ENCODE data around the gene SEPHS1.
"Not testable (repeated sequence)": the region's sequence is repeated elsewhere in the genome, so short reads cannot be mapped to it uniquely, and the experiment has no call there.

Gene SEPHS1

DNA sequence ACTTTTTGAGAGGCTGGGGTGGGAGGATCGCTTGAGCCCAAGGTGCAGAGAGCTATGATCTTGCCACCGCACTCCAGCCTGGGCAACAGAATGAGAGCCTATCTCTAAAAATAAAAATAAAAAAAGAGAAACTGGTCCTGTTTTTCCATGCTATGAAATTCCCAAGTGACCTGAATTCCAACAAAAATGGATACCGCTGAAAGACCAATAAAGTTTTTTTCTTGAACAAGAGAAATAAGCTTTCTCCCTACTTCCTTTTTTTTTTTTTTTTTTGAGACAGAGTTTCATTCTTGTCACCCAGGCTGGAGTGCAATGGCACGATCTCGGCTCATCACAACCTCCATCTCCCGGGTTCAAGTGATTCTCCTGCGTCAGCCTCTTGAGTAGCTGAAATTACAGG, 12.5 kb upstream of the SEPHS1 start:
- no peak for DNase-seq

GRCh38 chr10:13356392-13356791, 8.3 kb upstream of the SEPHS1 start:
- DNase-seq = no peak

DNA sequence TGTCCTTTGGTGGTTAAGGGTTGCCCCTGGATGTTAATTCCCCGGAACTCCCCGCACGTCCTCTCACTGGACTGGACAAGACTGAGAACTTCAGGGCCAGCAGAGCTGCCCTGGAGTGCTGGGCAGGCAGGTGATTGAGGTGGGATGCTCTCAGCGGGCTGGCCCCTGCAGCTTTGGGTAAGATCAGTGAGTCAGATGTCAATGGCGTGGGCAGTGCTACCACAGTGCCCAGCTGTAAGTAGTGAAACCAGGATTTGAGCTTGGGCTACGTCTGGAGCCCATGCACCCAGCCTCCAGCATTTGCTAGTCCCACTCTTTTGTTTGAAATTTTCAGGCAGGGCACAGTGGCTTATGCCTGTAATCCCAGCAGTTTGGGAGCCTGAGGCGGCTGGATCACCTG, 6.7 kb upstream of the SEPHS1 start:
- no peak for DNase-seq

- DNase-seq = no peak
These were observed 4.4 kb upstream of the SEPHS1 start for GRCh38 chr10:13352519-13352918.

GRCh38 chr10:13351340-13351915, 3.3 kb upstream of the SEPHS1 start:
- no peak for DNase-seq

DNA sequence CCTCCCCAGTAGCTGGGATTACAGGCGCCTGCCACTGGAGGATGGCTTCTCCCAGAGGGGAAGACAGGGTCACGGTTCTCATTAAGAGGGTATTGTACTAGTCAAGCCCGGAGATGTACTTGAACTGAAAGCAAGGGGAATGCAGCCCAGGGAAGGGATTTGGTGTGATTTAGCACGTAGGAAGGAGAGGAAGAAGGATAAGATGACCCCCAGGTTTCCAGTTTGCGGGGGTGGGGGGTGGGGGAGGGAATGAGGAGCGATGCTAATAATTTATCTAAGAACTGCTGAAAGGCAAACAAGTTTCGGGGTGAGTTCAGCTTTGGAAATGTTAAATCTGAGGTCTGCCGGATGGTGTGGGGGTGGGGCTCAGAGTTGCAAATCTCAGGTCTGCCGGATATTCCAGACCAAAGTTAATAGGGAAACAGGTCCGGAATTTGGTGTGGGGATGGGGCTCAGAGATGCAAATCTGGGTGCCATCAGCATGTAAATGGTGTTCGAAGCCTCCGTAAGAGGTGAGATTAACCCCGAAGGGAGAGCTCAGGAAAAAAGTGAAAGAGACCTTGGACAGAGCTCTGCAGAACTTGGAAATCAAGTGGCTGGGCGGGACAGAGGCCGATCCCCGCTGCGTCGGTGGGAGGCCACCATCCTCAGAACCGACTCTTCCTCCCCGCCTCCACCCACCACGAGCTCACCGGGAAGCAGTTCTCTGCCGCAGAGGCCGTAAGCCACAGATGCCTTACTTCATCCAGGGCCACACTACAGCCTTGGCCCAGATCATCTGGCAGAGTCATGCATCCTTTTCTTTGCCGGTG, 1.6 kb upstream of the SEPHS1 start:
- no peak for DNase-seq

- no peak for DNase-seq
These were observed 465 bp downstream of the SEPHS1 start for GRCh38 chr10:13347500-13348156.

- DNase-seq = no peak
These were observed 1.0 kb downstream of the SEPHS1 start for GRCh38 chr10:13347043-13347499.

DNA sequence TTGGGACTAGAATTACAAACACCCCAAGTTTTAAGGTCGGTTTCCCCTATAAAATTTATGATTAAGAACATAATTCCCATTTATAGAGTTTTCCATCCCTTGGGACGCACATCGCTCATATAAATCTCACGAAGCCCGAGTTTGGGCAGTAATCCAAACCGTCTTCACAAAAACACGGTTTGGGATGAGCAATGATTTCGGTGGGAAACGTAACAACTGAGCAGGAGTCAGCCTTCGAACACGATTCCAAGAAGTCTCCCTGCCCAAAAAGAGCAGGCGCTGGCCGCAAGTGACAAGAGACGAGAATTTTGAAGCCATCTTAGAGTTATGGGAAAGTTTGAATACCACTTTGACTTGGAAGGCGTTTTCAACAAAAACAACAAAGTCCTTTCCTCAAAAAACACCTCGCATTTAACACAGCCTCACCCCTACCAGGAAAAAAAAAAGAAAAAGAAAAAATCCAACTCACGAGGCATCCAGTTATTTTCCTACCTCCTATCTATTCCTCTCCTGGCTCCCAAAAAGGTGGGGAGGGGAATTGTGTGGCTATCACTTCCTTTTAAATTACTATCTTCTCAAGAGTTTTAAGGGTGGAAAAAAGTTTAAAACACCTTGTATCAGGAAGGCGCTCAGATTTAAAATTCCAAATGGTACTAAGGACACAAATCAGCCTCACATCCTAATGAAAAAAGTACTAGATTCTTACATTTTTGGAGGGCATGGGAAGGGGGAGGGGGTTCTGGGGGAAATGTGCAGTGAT, 1.6 kb downstream of the SEPHS1 start:
- no peak for DNase-seq

DNA sequence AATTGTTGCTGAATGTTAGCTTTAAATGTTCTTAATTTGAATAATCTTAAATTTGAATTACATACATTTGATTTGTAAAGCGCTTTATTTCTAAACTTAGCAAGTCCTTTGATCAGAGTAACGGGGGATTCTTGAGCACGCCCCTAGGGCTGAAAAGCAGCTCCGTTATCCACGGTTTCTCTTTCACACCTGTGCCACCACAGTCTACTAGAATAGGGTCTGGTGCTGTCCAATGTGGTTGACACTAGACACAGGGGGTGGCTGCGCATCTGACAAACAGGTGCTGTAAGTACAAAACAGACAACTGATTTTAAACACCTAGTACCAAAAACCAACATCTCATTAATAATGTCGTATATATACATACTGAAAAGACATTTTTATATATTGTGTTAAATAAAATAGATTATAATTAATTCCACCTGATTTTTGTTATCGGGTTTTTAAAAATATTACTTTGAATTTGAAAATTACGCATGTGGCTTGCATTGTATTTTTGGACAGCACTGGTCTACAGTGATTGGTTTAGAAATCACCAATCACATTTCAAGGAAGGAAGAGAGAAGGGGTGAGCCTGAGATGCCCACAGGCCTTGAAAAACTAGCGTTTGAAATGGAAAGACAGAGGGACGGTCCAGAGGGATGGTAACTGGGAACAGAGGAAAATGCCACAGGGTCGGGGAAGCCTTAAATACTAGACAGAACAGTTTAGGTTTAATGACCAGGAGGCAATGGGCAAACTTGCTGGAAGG, 7.3 kb downstream of the SEPHS1 start:
- DNase-seq = no peak

DNA sequence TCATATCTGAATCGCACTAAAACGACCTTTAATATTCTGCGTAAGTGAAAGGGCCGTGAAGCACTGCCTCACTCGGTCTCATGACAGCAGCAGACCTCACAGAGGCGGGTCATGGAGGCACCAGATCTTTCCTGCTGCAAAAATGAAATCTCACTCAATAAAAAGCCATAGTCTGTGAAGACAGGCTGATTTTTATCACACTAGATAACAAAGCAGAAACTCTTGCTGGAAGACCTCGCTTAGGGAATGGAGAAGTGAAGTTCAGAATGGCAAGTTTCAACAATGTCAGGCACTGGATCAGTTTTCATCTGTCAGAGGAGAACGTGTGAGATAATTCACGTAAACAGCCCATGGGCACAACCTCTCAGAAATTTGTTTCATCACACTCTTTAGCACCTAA, 8.0 kb downstream of the SEPHS1 start:
- no peak for DNase-seq

GRCh38 chr10:13338390-13339110, 9.5 kb downstream of the SEPHS1 start:
- no peak for DNase-seq

DNA sequence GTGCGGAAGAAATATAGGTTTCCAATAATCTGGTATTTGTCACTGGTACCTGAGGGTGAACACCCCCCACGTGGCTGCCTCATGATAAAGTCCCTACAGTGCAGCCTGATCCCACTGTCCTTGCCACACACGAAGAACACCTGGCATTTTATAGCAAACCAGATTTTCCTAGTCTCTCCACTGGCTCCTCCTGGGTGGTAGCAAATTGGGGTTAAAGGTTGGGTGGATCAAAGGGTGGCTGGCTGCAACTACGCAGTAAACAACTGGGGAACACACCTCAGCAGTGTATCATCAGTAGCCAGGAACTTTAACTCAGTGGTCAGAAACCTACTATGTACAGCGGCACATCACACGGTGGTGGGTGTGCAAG, 10.3 kb downstream of the SEPHS1 start:
- no peak for DNase-seq

DNA sequence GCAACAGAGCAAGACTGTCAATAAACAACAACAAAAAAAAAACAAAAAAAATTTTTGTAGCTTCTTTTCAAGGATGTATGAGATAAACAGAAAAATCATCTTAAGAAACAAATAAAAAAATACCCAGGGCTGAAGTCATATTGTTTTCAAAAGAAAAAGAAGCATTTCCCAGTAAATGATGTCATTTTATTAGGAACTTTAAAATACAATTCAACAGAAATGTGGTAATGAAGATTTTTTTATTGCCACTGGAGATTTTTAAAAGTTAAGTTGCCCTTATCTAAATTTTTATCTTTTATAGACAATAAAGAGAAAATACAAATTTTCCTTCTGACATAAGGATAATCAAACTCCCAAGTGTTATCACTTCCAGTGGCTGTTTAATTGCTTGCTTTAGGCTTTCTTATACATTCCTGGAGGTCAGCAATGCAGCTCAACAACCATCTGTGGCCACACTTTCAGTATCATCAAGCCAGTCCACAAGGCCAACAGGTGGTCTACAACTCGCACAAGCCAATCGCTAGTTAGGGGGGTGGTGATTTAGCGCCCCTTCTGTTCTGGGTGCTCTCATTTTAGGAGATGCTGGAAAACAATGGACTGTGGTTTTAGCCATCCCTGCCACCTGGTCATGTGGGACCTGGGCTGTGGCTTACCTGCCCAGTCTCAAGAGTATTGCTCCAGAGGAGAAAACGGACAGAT, 10.8 kb downstream of the SEPHS1 start:
- DNase-seq = no peak

- no peak for DNase-seq
These were observed 12.2 kb downstream of the SEPHS1 start for GRCh38 chr10:13335881-13336280.

DNA sequence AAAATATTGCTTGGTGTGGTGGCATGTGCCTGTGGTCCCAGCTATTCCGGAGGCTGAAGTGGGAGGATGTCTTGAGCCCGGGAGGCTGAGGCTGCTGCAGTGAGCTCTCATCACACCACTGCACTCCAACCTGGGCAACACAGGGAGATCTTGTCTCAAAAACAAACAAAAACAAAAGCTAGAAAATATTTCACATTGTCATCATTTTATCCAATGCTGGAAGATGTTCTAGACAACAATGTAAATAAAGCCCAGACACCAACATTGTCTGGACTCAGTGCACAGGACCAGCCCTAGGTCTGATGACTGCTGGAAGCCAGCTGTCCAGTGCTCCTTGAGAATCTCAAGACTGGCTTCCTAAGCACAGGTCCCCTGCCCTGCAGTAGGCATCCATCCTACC, 13.5 kb downstream of the SEPHS1 start:
- no peak for DNase-seq

DNA sequence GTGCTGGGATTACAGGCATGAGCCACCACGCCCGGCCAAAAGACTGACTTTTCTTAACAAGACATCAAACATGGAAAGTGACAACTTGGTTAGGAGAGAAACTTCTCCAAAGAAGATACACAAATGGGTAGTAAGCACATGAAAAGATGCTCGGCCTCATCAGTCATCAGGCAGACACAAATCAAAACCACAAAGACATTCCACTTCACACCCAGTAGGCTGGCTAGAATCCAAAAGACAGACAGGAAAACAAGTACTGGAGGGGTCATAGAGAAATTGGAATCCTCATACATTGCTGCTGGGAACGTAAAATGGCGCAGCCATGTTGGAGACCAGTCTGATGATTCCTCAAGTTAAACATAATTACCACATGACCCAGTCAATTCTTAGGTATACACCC, 16.4 kb downstream of the SEPHS1 start:
- DNase-seq = no peak

DNA sequence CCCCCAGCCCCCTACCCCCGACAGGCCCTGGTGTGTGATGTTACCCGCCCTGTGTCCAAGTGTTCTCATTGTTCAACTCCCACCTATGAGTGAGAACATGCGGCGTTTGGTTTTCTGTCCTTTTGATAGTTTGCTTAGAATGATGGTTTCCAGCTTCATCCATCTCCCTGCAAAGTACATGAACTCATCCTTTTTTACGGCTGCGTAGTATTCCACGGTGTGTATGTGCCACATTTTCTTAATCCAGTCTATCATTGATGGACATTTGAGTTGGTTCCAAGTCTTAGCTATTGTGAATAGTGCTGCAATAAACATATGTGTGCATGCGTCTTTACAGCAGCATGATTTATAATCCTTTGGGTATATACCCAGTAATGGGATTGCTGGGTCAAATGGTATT, 17.1 kb downstream of the SEPHS1 start:
- not testable (repeated sequence) for DNase-seq

DNA sequence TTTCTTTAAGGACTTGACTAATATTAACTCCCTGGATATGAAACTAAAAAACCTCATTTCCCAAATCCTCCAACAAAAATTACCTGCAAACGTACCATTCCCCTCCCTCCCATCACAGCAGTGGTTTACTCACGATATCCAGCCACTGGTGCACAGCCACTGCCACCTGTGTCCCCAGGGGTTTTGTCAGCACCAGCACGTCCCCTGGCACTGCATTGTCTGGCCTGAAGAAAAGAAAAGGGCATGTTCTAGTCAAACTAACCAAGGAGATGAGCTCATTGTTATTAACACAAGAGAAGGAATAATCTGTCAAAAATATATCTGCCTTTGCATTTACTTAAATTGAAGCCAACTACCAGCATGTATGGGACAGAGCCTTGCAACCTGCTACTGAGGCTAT, 18.5 kb downstream of the SEPHS1 start:
- no peak for DNase-seq

DNA sequence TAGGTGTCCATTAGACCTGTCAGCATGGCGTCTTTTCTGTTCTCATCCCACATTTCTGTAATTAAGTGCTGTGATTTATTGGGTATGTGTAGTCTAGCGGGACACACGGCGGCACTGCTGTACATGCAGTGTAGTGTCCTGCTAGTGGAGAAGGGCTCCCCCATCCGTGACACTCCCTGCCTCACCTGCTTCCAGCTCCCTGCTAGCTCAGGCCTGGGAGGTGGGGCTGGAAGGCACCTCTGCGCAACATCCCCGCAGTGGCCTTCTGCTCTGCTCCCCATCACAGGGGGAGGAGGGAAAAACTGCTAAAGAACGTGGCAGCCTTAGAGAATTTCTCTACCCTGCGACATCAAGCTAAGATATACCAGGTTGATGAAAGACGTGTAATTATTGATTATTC, 19.5 kb downstream of the SEPHS1 start:
- DNase-seq = no peak

- no peak for DNase-seq
These were observed 20.0 kb downstream of the SEPHS1 start for GRCh38 chr10:13328126-13328525.
